ENCODE results near the gene GATA6. TPM values are rescaled to one million over a fixed set of nuclear protein-coding genes. Genes with fewer than 3 reads are reported as not detected.

The GATA6 gene
- total RNA-seq, 1 experiment from 2014 or later, result not detected

DNA sequence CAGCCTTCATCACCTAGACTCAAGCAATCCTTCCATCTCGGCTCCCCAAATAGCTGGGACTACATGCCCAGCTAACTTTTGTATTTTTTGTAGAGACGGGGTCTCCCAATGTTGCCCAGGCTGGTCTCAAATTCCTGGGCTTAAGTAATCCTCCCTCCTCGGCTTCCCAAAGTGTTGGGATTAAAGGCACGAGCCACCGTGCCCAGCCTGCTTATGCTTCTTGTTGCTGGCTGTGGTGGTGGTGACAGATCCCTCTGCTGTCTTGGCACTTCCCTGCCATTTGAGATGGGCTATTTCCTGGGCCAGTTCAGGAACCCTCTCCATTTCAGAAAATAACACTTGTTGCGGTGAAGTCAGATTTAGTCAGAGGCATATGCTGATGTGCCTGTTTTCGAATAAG lies 28.8 kb downstream of the GATA6 start:
- no peaks in the 10 kb centered on the region for H3K79me2 ChIP-seq (ENCODE audit: low read length)
- no peak overlapping the region for H3K9ac ChIP-seq (ENCODE audit: low read length)
- H3K4me1 ChIP-seq (ENCODE audit: low read length), result no peaks in the 10 kb centered on the region
- no peak overlapping the region for H2AFZ ChIP-seq (ENCODE audit: low read length)
- H3K9me3 ChIP-seq (ENCODE audit: low read length), result no peaks in the 10 kb centered on the region
- no peaks in the 10 kb centered on the region for H3K36me3 ChIP-seq (ENCODE audit: insufficient read depth, low read length)
- H3K27me3 ChIP-seq (ENCODE audit: low read length), result no peaks in the 10 kb centered on the region
- H3K27ac ChIP-seq (ENCODE audit: low read length), result no peak overlapping the region
- H3K4me3 ChIP-seq (ENCODE audit: low read length), result no peak overlapping the region
- no peaks in the 10 kb centered on the region for H4K20me1 ChIP-seq (ENCODE audit: insufficient read depth, low read depth, low read length)
- H3K9me2 ChIP-seq (replicated peaks; ENCODE audit: insufficient read depth, low read length), result no peaks in the 10 kb centered on the region
- no peak for DNase-seq
- no peak overlapping the region for H3K4me2 ChIP-seq (ENCODE audit: low read depth, low read length, poor library complexity, severe bottlenecking)

GRCh38 chr18:22199005-22199404 lies 29.6 kb downstream of the GATA6 start:
- H3K4me1 ChIP-seq (ENCODE audit: low read length), result no peaks in the 10 kb centered on the region
- no peak overlapping the region for H3K4me3 ChIP-seq (ENCODE audit: low read length)
- H3K79me2 ChIP-seq (ENCODE audit: low read length), result no peaks in the 10 kb centered on the region
- H3K9ac ChIP-seq (ENCODE audit: low read length), result no peak overlapping the region
- no peak for DNase-seq
- no peaks in the 10 kb centered on the region for H3K9me3 ChIP-seq (ENCODE audit: low read length)
- H2AFZ ChIP-seq (ENCODE audit: low read length), result no peak overlapping the region
- H3K27me3 ChIP-seq (ENCODE audit: low read length), result no peaks in the 10 kb centered on the region
- no peaks in the 10 kb centered on the region for H4K20me1 ChIP-seq (ENCODE audit: insufficient read depth, low read depth, low read length)
- H3K27ac ChIP-seq (ENCODE audit: low read length), result no peak overlapping the region
- no peaks in the 10 kb centered on the region for H3K9me2 ChIP-seq (replicated peaks; ENCODE audit: insufficient read depth, low read length)
- H3K4me2 ChIP-seq (ENCODE audit: low read depth, low read length, poor library complexity, severe bottlenecking), result no peak overlapping the region
- H3K36me3 ChIP-seq (ENCODE audit: insufficient read depth, low read length), result no peaks in the 10 kb centered on the region

DNA sequence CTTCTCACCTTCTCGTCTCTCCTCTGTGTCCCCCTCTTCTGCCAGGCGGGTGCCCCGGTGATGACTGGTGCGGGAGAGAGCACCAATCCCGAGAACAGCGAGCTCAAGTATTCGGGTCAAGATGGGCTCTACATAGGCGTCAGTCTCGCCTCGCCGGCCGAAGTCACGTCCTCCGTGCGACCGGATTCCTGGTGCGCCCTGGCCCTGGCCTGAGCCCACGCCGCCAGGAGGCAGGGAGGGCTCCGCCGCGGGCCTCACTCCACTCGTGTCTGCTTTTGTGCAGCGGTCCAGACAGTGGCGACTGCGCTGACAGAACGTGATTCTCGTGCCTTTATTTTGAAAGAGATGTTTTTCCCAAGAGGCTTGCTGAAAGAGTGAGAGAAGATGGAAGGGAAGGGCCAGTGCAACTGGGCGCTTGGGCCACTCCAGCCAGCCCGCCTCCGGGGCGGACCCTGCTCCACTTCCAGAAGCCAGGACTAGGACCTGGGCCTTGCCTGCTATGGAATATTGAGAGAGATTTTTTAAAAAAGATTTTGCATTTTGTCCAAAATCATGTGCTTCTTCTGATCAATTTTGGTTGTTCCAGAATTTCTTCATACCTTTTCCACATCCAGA lies 31.3 kb downstream of the GATA6 start:
- H3K4me1 ChIP-seq (ENCODE audit: low read length), result no peaks in the 10 kb centered on the region
- H4K20me1 ChIP-seq (ENCODE audit: insufficient read depth, low read depth, low read length), result no peaks in the 10 kb centered on the region
- no peaks in the 10 kb centered on the region for H3K9me2 ChIP-seq (replicated peaks; ENCODE audit: insufficient read depth, low read length)
- no peaks in the 10 kb centered on the region for H3K79me2 ChIP-seq (ENCODE audit: low read length)
- DNase-seq, result no peak
- H3K9me3 ChIP-seq (ENCODE audit: low read length), result no peaks in the 10 kb centered on the region
- H3K36me3 ChIP-seq (ENCODE audit: insufficient read depth, low read length), result no peaks in the 10 kb centered on the region
- H3K9ac ChIP-seq (ENCODE audit: low read length), result no peak overlapping the region
- H2AFZ ChIP-seq (ENCODE audit: low read length), result no peak overlapping the region
- no peak overlapping the region for H3K4me3 ChIP-seq (ENCODE audit: low read length)
- H3K4me2 ChIP-seq (ENCODE audit: low read depth, low read length, poor library complexity, severe bottlenecking), result no peak overlapping the region
- H3K27ac ChIP-seq (ENCODE audit: low read length), result no peak overlapping the region
- H3K27me3 ChIP-seq (ENCODE audit: low read length), result no peaks in the 10 kb centered on the region

DNA sequence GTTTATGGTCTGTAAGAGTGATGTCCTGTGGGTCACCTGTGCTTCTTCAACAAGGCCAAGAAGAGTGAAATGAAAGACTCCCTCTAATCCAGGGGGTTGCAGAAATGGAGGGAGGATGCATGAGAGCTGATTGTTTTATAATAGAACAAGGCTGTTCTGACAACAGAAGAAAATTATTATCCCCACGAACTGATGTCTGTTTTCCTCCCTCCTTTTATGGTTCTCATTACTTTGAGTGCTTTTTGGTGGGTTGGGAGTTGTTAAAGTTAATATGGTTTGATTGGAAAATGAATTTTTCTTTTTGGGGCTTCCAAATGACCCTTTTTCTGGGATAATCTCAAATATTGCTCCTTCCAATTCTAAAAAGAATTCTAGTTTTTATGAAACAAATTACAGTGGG lies 33.6 kb downstream of the GATA6 start:
- H3K36me3 ChIP-seq (ENCODE audit: insufficient read depth, low read length), result no peaks in the 10 kb centered on the region
- no peak overlapping the region for H3K4me3 ChIP-seq (ENCODE audit: low read length)
- H4K20me1 ChIP-seq (ENCODE audit: insufficient read depth, low read depth, low read length), result no peaks in the 10 kb centered on the region
- no peak for DNase-seq
- no peak overlapping the region for H3K9ac ChIP-seq (ENCODE audit: low read length)
- H2AFZ ChIP-seq (ENCODE audit: low read length), result no peak overlapping the region
- H3K9me3 ChIP-seq (ENCODE audit: low read length), result no peaks in the 10 kb centered on the region
- H3K9me2 ChIP-seq (replicated peaks; ENCODE audit: insufficient read depth, low read length), result no peaks in the 10 kb centered on the region
- no peaks in the 10 kb centered on the region for H3K79me2 ChIP-seq (ENCODE audit: low read length)
- H3K4me1 ChIP-seq (ENCODE audit: low read length), result no peaks in the 10 kb centered on the region
- no peaks in the 10 kb centered on the region for H3K27me3 ChIP-seq (ENCODE audit: low read length)
- no peak overlapping the region for H3K4me2 ChIP-seq (ENCODE audit: low read depth, low read length, poor library complexity, severe bottlenecking)
- H3K27ac ChIP-seq (ENCODE audit: low read length), result no peak overlapping the region

DNA sequence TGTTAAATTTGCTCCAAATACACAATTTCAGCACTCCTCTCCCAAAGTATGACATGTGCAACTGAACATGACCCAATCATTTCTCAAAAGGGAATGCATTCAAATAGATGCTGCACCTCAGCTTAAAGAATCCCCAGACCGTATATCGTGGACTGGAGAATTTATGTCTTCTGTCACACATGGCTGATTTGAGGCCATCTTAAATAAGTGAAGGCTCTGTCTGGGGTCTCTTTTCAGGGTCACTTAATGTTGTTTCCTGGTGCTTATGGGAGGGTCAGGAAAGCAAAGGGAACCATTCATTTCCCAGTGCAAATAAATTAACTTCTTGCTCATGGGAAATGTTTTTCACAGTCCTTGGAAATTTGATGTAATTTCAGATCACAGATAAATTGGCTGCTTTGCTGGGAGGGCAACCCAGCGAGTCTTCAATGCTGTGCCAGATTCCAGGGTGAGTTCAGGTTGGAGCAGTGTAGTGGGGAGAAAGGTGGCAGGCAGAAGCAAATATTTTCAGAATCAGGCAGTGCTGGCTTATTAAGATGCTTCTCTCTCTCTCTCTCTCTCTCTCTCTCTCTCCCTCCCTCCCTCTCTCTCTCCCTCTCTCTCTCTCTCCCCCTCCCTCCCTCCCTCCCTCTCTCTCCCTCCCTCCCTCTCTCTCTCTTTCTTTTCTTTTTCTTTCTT lies 34.3 kb downstream of the GATA6 start:
- no peaks in the 10 kb centered on the region for H3K36me3 ChIP-seq (ENCODE audit: insufficient read depth, low read length)
- H3K9ac ChIP-seq (ENCODE audit: low read length), result no peak overlapping the region
- H3K4me3 ChIP-seq (ENCODE audit: low read length), result no peak overlapping the region
- no peak overlapping the region for H3K4me2 ChIP-seq (ENCODE audit: low read depth, low read length, poor library complexity, severe bottlenecking)
- H3K79me2 ChIP-seq (ENCODE audit: low read length), result no peaks in the 10 kb centered on the region
- H3K27me3 ChIP-seq (ENCODE audit: low read length), result no peaks in the 10 kb centered on the region
- H3K9me2 ChIP-seq (replicated peaks; ENCODE audit: insufficient read depth, low read length), result no peaks in the 10 kb centered on the region
- H4K20me1 ChIP-seq (ENCODE audit: insufficient read depth, low read depth, low read length), result no peaks in the 10 kb centered on the region
- no peaks in the 10 kb centered on the region for H3K4me1 ChIP-seq (ENCODE audit: low read length)
- H3K27ac ChIP-seq (ENCODE audit: low read length), result no peak overlapping the region
- H2AFZ ChIP-seq (ENCODE audit: low read length), result no peak overlapping the region
- no peak for DNase-seq
- no peaks in the 10 kb centered on the region for H3K9me3 ChIP-seq (ENCODE audit: low read length)

GRCh38 chr18:22204214-22204536 lies 34.8 kb downstream of the GATA6 start:
- Histone ChIP-seq H3K27ac (ENCODE audit: low read length) (no peak overlapping the region), H3K4me1 (ENCODE audit: low read length) (no peaks in the 10 kb centered on the region), H4K20me1 (ENCODE audit: insufficient read depth, low read depth, low read length) (no peaks in the 10 kb centered on the region), H3K4me3 (ENCODE audit: low read length) (no peak overlapping the region), H3K9me2 (replicated peaks; ENCODE audit: insufficient read depth, low read length) (no peaks in the 10 kb centered on the region), H3K27me3 (ENCODE audit: low read length) (no peaks in the 10 kb centered on the region), H3K4me2 (ENCODE audit: low read depth, low read length, poor library complexity, severe bottlenecking) (no peak overlapping the region), H3K9me3 (ENCODE audit: low read length) (no peaks in the 10 kb centered on the region), H3K79me2 (ENCODE audit: low read length) (no peaks in the 10 kb centered on the region), H3K9ac (ENCODE audit: low read length) (no peak overlapping the region), H2AFZ (ENCODE audit: low read length) (no peak overlapping the region), H3K36me3 (ENCODE audit: insufficient read depth, low read length) (no peaks in the 10 kb centered on the region)
- DNase-seq, result no peak

DNA sequence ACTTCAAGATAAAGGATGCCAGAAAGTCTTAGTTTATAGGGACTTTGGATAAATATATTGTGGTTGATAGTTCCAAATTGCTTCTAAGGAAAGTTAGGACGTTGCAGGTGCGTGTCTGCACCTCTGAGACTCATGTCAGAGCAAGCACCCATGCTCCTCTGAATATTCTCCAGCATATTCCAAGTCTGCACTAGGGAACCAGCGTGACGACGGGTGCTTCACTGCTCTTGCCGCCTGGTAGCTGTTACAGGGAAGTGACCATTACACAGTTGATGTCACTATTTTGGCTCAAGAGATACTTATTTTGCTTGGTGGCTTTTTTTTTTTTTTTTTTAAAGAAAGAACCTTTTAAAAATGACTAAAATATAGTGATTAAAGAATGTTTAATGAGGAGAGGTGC lies 35.6 kb downstream of the GATA6 start:
- Histone ChIP-seq H3K9me3 (ENCODE audit: low read length) (no peaks in the 10 kb centered on the region), H3K36me3 (ENCODE audit: insufficient read depth, low read length) (no peaks in the 10 kb centered on the region), H3K9ac (ENCODE audit: low read length) (no peak overlapping the region), H2AFZ (ENCODE audit: low read length) (no peak overlapping the region), H3K79me2 (ENCODE audit: low read length) (no peaks in the 10 kb centered on the region), H3K27me3 (ENCODE audit: low read length) (no peaks in the 10 kb centered on the region), H3K4me1 (ENCODE audit: low read length) (no peaks in the 10 kb centered on the region), H4K20me1 (ENCODE audit: insufficient read depth, low read depth, low read length) (no peaks in the 10 kb centered on the region), H3K4me3 (ENCODE audit: low read length) (no peak overlapping the region), H3K27ac (ENCODE audit: low read length) (no peak overlapping the region), H3K9me2 (replicated peaks; ENCODE audit: insufficient read depth, low read length) (no peaks in the 10 kb centered on the region), H3K4me2 (ENCODE audit: low read depth, low read length, poor library complexity, severe bottlenecking) (no peak overlapping the region)
- DNase-seq, result no peak

- Histone ChIP-seq H2AFZ (ENCODE audit: low read length) (no peak overlapping the region), H3K4me3 (ENCODE audit: low read length) (no peak overlapping the region), H3K9ac (ENCODE audit: low read length) (no peak overlapping the region), H3K4me2 (ENCODE audit: low read depth, low read length, poor library complexity, severe bottlenecking) (no peak overlapping the region), H3K9me2 (replicated peaks; ENCODE audit: insufficient read depth, low read length) (no peaks in the 10 kb centered on the region), H3K36me3 (ENCODE audit: insufficient read depth, low read length) (no peaks in the 10 kb centered on the region), H3K27me3 (ENCODE audit: low read length) (no peaks in the 10 kb centered on the region), H3K79me2 (ENCODE audit: low read length) (no peaks in the 10 kb centered on the region), H3K9me3 (ENCODE audit: low read length) (no peaks in the 10 kb centered on the region), H4K20me1 (ENCODE audit: insufficient read depth, low read depth, low read length) (no peaks in the 10 kb centered on the region), H3K4me1 (ENCODE audit: low read length) (no peaks in the 10 kb centered on the region), H3K27ac (ENCODE audit: low read length) (no peak overlapping the region)
- DNase-seq, result no peak
Measured at GRCh38 chr18:22207021-22207758, 37.8 kb downstream of the GATA6 start.
